OCI-LY3 (cell line): ENCODE data around the gene TBC1D1.
A peak's percentile ranks its signal among the peaks of the same experiment; 100 is the strongest.

Experiments used
- H2AFZ ChIP-seq: fragments of 200-600, 300-600 bp; shearing (Covaris generic); 2 replicates; pipeline ENCODE4 v1.6.0; 2014; ENCODE audit warnings: antibody characterized with exemption, low read depth, low read length
- H3K27ac ChIP-seq: fragments of 200-600, 300-600 bp; sonication (generic); 2 replicates; pipeline ENCODE4 v1.5.1; 2014; ENCODE audit warnings: mild to moderate bottlenecking, low read length, moderate library complexity, mixed read lengths
- H3K27me3 ChIP-seq: fragments of 200-600, 300-600 bp; sonication (generic); 2 replicates; pipeline ENCODE4 v1.6.1; 2014; ENCODE audit warnings: low read depth, low read length, mixed read lengths
- H3K36me3 ChIP-seq: fragments of 200-600, 300-600 bp; sonication (generic); replicated peaks from 2 replicates; pipeline ENCODE3; 2014; ENCODE audit warnings: low read depth, low read length, mixed read lengths
- H3K4me1 ChIP-seq: fragments of 300-600, 200-600 bp; sonication (generic); 2 replicates; pipeline ENCODE4 v1.6.1; 2014; ENCODE audit warnings: low read length, mixed read lengths
- H3K4me2 ChIP-seq: fragments of 200-600, 300-600 bp; sonication (generic); 2 replicates; pipeline ENCODE4 v1.6.1; 2014; ENCODE audit warnings: low read length, mixed read lengths
- H3K4me3 ChIP-seq: fragments of 300-600, 200-600 bp; sonication (generic); 2 replicates; pipeline ENCODE4 v1.5.1; 2014; ENCODE audit warnings: antibody characterized with exemption, mild to moderate bottlenecking, low read length, moderate library complexity
- H3K79me2 ChIP-seq: fragments of 300-600, 200-600 bp; shearing (Covaris generic); 2 replicates; pipeline ENCODE4 v1.6.1; 2014; ENCODE audit warnings: mild to moderate bottlenecking, low read length, mixed read lengths
- H3K9ac ChIP-seq: fragments of 300-600, 200-600 bp; shearing (Covaris generic); 2 replicates; pipeline ENCODE4 v1.6.0; 2014; ENCODE audit warnings: mild to moderate bottlenecking, low read length, moderate library complexity
- H3K9me3 ChIP-seq: fragments of 200-600, 300-600 bp; shearing (Covaris generic); 2 replicates; pipeline ENCODE4 v1.6.1; 2014; ENCODE audit warnings: low read length, mixed read lengths; ENCODE audit not compliant: insufficient read depth
- H4K20me1 ChIP-seq: fragments of 200-600, 300-600 bp; sonication (generic); 2 replicates; pipeline ENCODE4 v1.6.1; 2016; ENCODE audit warnings: low read length, mixed read lengths; ENCODE audit not compliant: insufficient read depth
- CTCF ChIP-seq: fragments of 200-600, 300-600 bp; sonication (generic); IDR thresholded peaks from 2 replicates; pipeline ENCODE4 v1.5.1; 2014; ENCODE audit warnings: antibody characterized with exemption, low read length, low read depth
- EZH2phosphoT487 ChIP-seq: fragments of 200-600 bp; shearing (Covaris generic); IDR thresholded peaks from 2 replicates; pipeline ENCODE4 v1.6.1; 2018; ENCODE audit warnings: antibody characterized with exemption, mixed run types, low read depth

The TBC1D1 gene

GRCh38 chr4:38128478-38129459, 237.9 kb downstream of the TBC1D1 start:
- Histone ChIP-seq H3K27me3 (no peaks in the 10 kb centered on the region), H3K27ac (no peak overlapping the region; the same call in 1 of the 2 replicates), H3K4me1 (peaks cover 37% of the 10 kb centered on the region), H3K36me3 (peaks cover 8% of the 10 kb centered on the region), H3K4me2 (no peak overlapping the region), H4K20me1 (no peaks in the 10 kb centered on the region; the same call in 1 of the 2 replicates), H3K4me3 (no peak overlapping the region), H3K9ac (no peak overlapping the region), H3K79me2 (no peaks in the 10 kb centered on the region), H3K9me3 (no peaks in the 10 kb centered on the region), H2AFZ (no peak overlapping the region)
- TF ChIP-seq CTCF (no peak), EZH2phosphoT487 (no peak)

- peaks cover 37% of the 10 kb centered on the region for H3K4me1 ChIP-seq
- H3K4me2 ChIP-seq, result no peak overlapping the region
- H3K27ac ChIP-seq, result no peak overlapping the region; the same call in 1 of the 2 replicates
- no peak overlapping the region for H2AFZ ChIP-seq
- H4K20me1 ChIP-seq, result no peaks in the 10 kb centered on the region; the same call in 1 of the 2 replicates
- TF ChIP-seq CTCF, result no peak
- TF ChIP-seq EZH2phosphoT487, result no peak
- no peak overlapping the region for H3K4me3 ChIP-seq
- no peak overlapping the region for H3K9ac ChIP-seq
- H3K9me3 ChIP-seq, result no peaks in the 10 kb centered on the region
- no peaks in the 10 kb centered on the region for H3K27me3 ChIP-seq
- H3K36me3 ChIP-seq, result peaks cover 12% of the 10 kb centered on the region
- H3K79me2 ChIP-seq, result no peaks in the 10 kb centered on the region
Observed at GRCh38 chr4:38129460-38130227, 238.8 kb downstream of the TBC1D1 start.

- no peak overlapping the region for H3K9ac ChIP-seq
- peak overlapping the region; percentile 65 for H3K4me2 ChIP-seq
- H3K27ac ChIP-seq, result no peak overlapping the region
- no peaks in the 10 kb centered on the region; the same call in 1 of the 2 replicates for H4K20me1 ChIP-seq
- H3K36me3 ChIP-seq, result peaks cover 14% of the 10 kb centered on the region
- TF ChIP-seq CTCF, result no peak
- TF ChIP-seq EZH2phosphoT487, result no peak
- H3K79me2 ChIP-seq, result no peaks in the 10 kb centered on the region
- peaks cover 37% of the 10 kb centered on the region for H3K4me1 ChIP-seq
- no peaks in the 10 kb centered on the region for H3K27me3 ChIP-seq
- H2AFZ ChIP-seq, result no peak overlapping the region
- H3K4me3 ChIP-seq, result no peak overlapping the region
- no peaks in the 10 kb centered on the region for H3K9me3 ChIP-seq
Observed at GRCh38 chr4:38130884-38131283, 240.0 kb downstream of the TBC1D1 start.
